ENCODE data around the gene GLYATL1.

DNA sequence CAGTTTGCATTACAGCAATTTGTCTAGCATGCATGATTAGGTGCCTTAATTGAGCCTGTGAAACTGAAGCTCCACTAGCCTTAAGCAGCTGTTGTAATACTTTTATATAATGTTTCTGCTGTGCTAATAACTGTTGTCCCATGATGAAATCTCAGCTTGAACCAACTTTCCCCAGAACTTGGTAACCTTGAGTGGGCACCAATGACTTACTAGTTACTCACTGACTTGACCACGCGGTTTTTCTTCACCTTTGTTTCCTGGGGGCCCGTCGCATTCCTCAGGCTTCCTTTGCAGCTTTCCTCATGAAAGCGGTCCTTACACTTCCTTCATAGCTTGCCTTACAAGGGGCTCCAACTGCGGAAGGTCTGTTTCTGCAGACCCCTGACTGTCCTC lies 11.2 kb upstream of the GLYATL1 start:
- TF ChIP-seq CTCF (IDR thresholded peaks at IDR 0.05) (no peak), ZFX (IDR thresholded peaks at IDR 0.05; ENCODE audit: borderline replicate concordance) (no peak)

Data from 22Rv1 (cell line).